Measurements from ENCODE around the gene BTBD19. TPM values are rescaled to one million over a fixed set of nuclear protein-coding genes. Genes with fewer than 3 reads are reported as not detected.
A peak's percentile ranks its signal among the peaks of the same experiment; 100 is the strongest.

Gene BTBD19
- total and polyA plus RNA-seq, 2 of the 4 experiments (the other 2 are of a cell fraction) = 0.90 to 17.2 TPM

GRCh38 chr1:44817771-44818495 lies 9.6 kb downstream of the BTBD19 start (continued):
- TF ChIP-seq CHD1 (IDR thresholded peaks at IDR 0.05; ENCODE audit: low read depth, low read length) = no peak
- no peak for TF ChIP-seq MAFK (IDR thresholded peaks at IDR 0.05; ENCODE audit: low read depth, low read length)

- peaks cover 7% of the 10 kb centered on the region for H3K4me1 ChIP-seq (ENCODE audit: control insufficient read depth, insufficient read depth, low read length)
- CTCF ChIA-PET = interaction anchor here (0.6 to 1.9 kb wide), 4 partner anchors 8 to 25 kb away, joined by 3 to 8 read pairs (median 4); partner anchors contain the start of gene PLK3
- peak overlapping the region; percentile 99 for H2BK5ac ChIP-seq (ENCODE audit: low read depth, low read length, poor library complexity, severe bottlenecking)
- peaks cover 2 to 4% of the 10 kb centered on the region in 2 experiments; a peak in 1 of 4 replicates for H3K79me1 ChIP-seq (ENCODE audit: low read depth in 1 of 2, low read length in 2 of 2)
- H3K4ac ChIP-seq (ENCODE audit: low read depth, low read length) = peak overlapping the region; percentile 65
- H3K9me1 ChIP-seq (ENCODE audit: insufficient read depth, low read length) = peaks cover 3% of the 10 kb centered on the region; the same call in 1 of the 2 replicates
- no peaks in the 10 kb centered on the region for H3K27me3 ChIP-seq (ENCODE audit: control insufficient read depth, insufficient read depth, low read length)
- H2AFZ ChIP-seq (replicated peaks; ENCODE audit: low read length, poor library complexity) = peak overlapping the region; percentile 81
- DNase-seq (no peak), ATAC-seq (ENCODE audit: low read depth) (peak; percentile 34)
- in situ Hi-C loops (cut with MboI; ENCODE audit: low sequenced_read_pairs) (no loop called here), intact Hi-C loops (cut with micrococcal nuclease) (loop anchor here (2.0 kb wide), 1 partner anchor 20 kb away; no protein-coding TSS in a partner anchor), dilution Hi-C loops (cut with HindIII; ENCODE audit: low sequenced_read_pairs, unreplicated experiment) (no loop called here)
- H2BK120ac ChIP-seq (ENCODE audit: low read depth, low read length) = peak overlapping the region; percentile 44; the same call in 1 of the 2 replicates
- peak overlapping the region; percentile 62 for H3K27ac ChIP-seq (ENCODE audit: insufficient read depth, low read length)
- H4K5ac ChIP-seq (ENCODE audit: low read depth, low read length) = peak overlapping the region; percentile 1; the same call in 1 of the 2 replicates
- WGBS, 2 experiments (ENCODE audit: extremely low coverage in 2 of 2, insufficient read length in 1 of 2) = 0% methylated on average over 3 of the region's 13 CpGs; no CpG with 5 or more reads in 1 of the 2 experiments
- peak overlapping the region; percentile 50 for H4K91ac ChIP-seq (ENCODE audit: insufficient read depth, low read depth, low read length)
- H2BK20ac ChIP-seq (ENCODE audit: low read depth, low read length) = 0 out of 2 replicates have a peak overlapping the region, but pooled peaks have one; percentile 8
- POLR2A ChIA-PET (ENCODE audit: unreplicated experiment) = interaction anchor here (0.6 to 3.2 kb wide), 18 partner anchors 11 to 1173 kb away, joined by 3 to 30 read pairs (median 4); partner anchors contain the start of genes BTBD19, DYNLT4, HECTD3 and PLK3
- peaks cover 8% of the 10 kb centered on the region; the same call in 1 of the 2 replicates for H4K20me1 ChIP-seq (ENCODE audit: insufficient read depth, low read length)
- H3K36me3 ChIP-seq (ENCODE audit: control insufficient read depth, insufficient read depth, low read length) = no peaks in the 10 kb centered on the region
- peak overlapping the region; percentile 94 for H2AK9ac ChIP-seq (replicated peaks; ENCODE audit: low read depth, low read length, poor library complexity)
- peak overlapping the region; percentile 58; the same call in 1 of the 2 replicates for H3K23ac ChIP-seq (ENCODE audit: low read depth, low read length)
- H3K18ac ChIP-seq (ENCODE audit: low read depth, low read length) = peak overlapping the region; percentile 5; the same call in 1 of the 2 replicates
- peak overlapping the region in 1 of 2 experiments; percentile 75; a peak in 1 of 4 replicates for H4K8ac ChIP-seq (ENCODE audit: low read depth in 2 of 2, low read length in 2 of 2)
- TF ChIP-seq BHLHE40 (IDR thresholded peaks at IDR 0.05; ENCODE audit: low read depth, low read length) (no peak), MAFK (IDR thresholded peaks at IDR 0.05; ENCODE audit: low read depth, low read length) (no peak), POLR2A (IDR thresholded peaks at IDR 0.05; ENCODE audit: low read depth, low read length) (no peak), MXI1 (IDR thresholded peaks at IDR 0.05; ENCODE audit: borderline replicate concordance, low read depth, low read length) (no peak), FOS (IDR thresholded peaks at IDR 0.05; ENCODE audit: low read depth, low read length) (no peak), NFE2L2 (IDR thresholded peaks at IDR 0.05; ENCODE audit: low read depth, low read length) (no peak), CEBPB (IDR thresholded peaks at IDR 0.05; ENCODE audit: low read depth, low read length) (no peak)
- peak overlapping the region; percentile 42; the same call in 1 of the 2 replicates for H3K4me3 ChIP-seq (ENCODE audit: insufficient read depth, low read depth, low read length)
- H3K14ac ChIP-seq (replicated peaks; ENCODE audit: low read depth, low read length) = peak overlapping the region; percentile 11
- H2BK15ac ChIP-seq (ENCODE audit: low read depth, low read length) = no peak overlapping the region
- BruUV-seq (replicated peaks) = no TSS peak
- H3K4me2 ChIP-seq (ENCODE audit: low read depth, low read length) = peak overlapping the region; percentile 96
- H3K56ac ChIP-seq (ENCODE audit: extremely low read depth, insufficient read depth, low read length) = peak overlapping the region; percentile 66
- no peaks in the 10 kb centered on the region for H3K9me3 ChIP-seq (ENCODE audit: control insufficient read depth, insufficient read depth, low read length)
- peak overlapping the region; percentile 37; the same call in 1 of the 2 replicates for H3K9ac ChIP-seq (ENCODE audit: low read depth, low read length)
- H2AK5ac ChIP-seq (ENCODE audit: low read depth, low read length) = peak overlapping the region; percentile 87; the same call in 1 of the 2 replicates
Measured at GRCh38 chr1:44819196-44819607, 10.9 kb downstream of the BTBD19 start.

Data from IMR-90 (cell line).